Stimulated activated CD8-positive, alpha-beta memory T cell treated with anti-CD3 and anti-CD28 coated beads, Interleukin-7, amount 100 ng/mL, for 4 hours (primary cell): ENCODE data around the gene ZNF341.
"Not testable (repeated sequence)": the region's sequence is repeated elsewhere in the genome, so short reads cannot be mapped to it uniquely, and the experiment has no call there.

ENCODE experiments used
- DNase-seq, 2 donors: peaks; one replicate each; pipeline ENCODE4 v3.0.0-alpha.2; 2020; ENCODE audit warnings: low read depth in 2 of 2

ZNF341 gene

GRCh38 chr20:33767777-33768138 lies 36.0 kb downstream of the ZNF341 start:
- no peak for DNase-seq

GRCh38 chr20:33769043-33769442 lies 37.2 kb downstream of the ZNF341 start:
- DNase-seq: no peak

- no peak for DNase-seq
These were observed 38.2 kb downstream of the ZNF341 start for GRCh38 chr20:33770005-33770404.

- no peak for DNase-seq
These were observed 40.1 kb downstream of the ZNF341 start for GRCh38 chr20:33771938-33772337.

GRCh38 chr20:33772439-33772838 lies 40.6 kb downstream of the ZNF341 start:
- DNase-seq: no peak

GRCh38 chr20:33773412-33774089 lies 41.8 kb downstream of the ZNF341 start:
- no peak for DNase-seq

GRCh38 chr20:33777816-33778215 lies 46.0 kb downstream of the ZNF341 start:
- DNase-seq: no peak

GRCh38 chr20:33781133-33781532 lies 49.3 kb downstream of the ZNF341 start:
- no peak for DNase-seq

- no peak for DNase-seq
These were observed 50.1 kb downstream of the ZNF341 start for GRCh38 chr20:33781945-33782344.

GRCh38 chr20:33783256-33783655 lies 51.5 kb downstream of the ZNF341 start:
- no peak for DNase-seq

- DNase-seq: no peak
These were observed 52.0 kb downstream of the ZNF341 start for GRCh38 chr20:33783818-33784217.

GRCh38 chr20:33784225-33784624 lies 52.4 kb downstream of the ZNF341 start:
- no peak for DNase-seq

- DNase-seq: no peak
These were observed 53.7 kb downstream of the ZNF341 start for GRCh38 chr20:33785503-33785902.

- no peak for DNase-seq
These were observed 55.6 kb downstream of the ZNF341 start for GRCh38 chr20:33787253-33787891.

GRCh38 chr20:33788351-33789049 lies 56.7 kb downstream of the ZNF341 start:
- no peak for DNase-seq

- no peak for DNase-seq
These were observed 57.5 kb downstream of the ZNF341 start for GRCh38 chr20:33789109-33789857.

- no peak for DNase-seq
These were observed 58.0 kb downstream of the ZNF341 start for GRCh38 chr20:33789858-33790182.

GRCh38 chr20:33790566-33790965 lies 58.8 kb downstream of the ZNF341 start:
- DNase-seq: no peak

GRCh38 chr20:33791021-33791420 lies 59.2 kb downstream of the ZNF341 start:
- no peak for DNase-seq

GRCh38 chr20:33791540-33791939 lies 59.7 kb downstream of the ZNF341 start:
- no peak for DNase-seq

- peak in 1 of 2 donors; percentile 19 for DNase-seq
These were observed 60.3 kb downstream of the ZNF341 start for GRCh38 chr20:33791959-33792597.

GRCh38 chr20:33792598-33792989 lies 60.8 kb downstream of the ZNF341 start:
- DNase-seq: not testable (repeated sequence)
